Measurements from ENCODE around the gene CHI3L2. TPM values are rescaled to one million over a fixed set of nuclear protein-coding genes. Genes with fewer than 3 reads are reported as not detected.

The CHI3L2 gene
- total RNA-seq, 1 experiment from 2014 or later = 0.92 TPM

- DNase-seq (ENCODE audit: extremely low read depth, low read depth) = no peak
Measured at GRCh38 chr1:111286912-111287311, 59.4 kb downstream of the CHI3L2 start.

GRCh38 chr1:111289371-111289770 lies 61.9 kb downstream of the CHI3L2 start:
- DNase-seq (ENCODE audit: extremely low read depth, low read depth) = no peak

GRCh38 chr1:111290104-111290503 lies 62.6 kb downstream of the CHI3L2 start:
- DNase-seq (ENCODE audit: extremely low read depth, low read depth) = no peak

- no peak for DNase-seq (ENCODE audit: extremely low read depth, low read depth)
Measured at GRCh38 chr1:111290630-111291029, 63.1 kb downstream of the CHI3L2 start, which contains the start of gene CHIA. TSS of gene CHIA (plus strand) at chr1:111290851. CDS start at chr1:111310468, 19,617 bp downstream.

Small RNAs within 50 kb of the gene (small RNA-seq; reads per million reads assigned to genes)
- gene AL355816.1 = 0 reads per million in 2 experiments

Other genes starting within 250 kb of the CHI3L2 start
- gene DRAM2, start 87.6 kb upstream of the CHI3L2 start, total RNA-seq (2014; rRNA removed; shearing (Covaris generic)) = 106 and 109 TPM in 2 replicates
- gene CEPT1, start 87.5 kb upstream of the CHI3L2 start, total RNA-seq (2014; rRNA removed; shearing (Covaris generic)) = 29.7 and 31.8 TPM in 2 replicates
- gene DENND2D, start 27.1 kb upstream of the CHI3L2 start, total RNA-seq (2014; rRNA removed; shearing (Covaris generic)) = 0.67 and 1.3 TPM in 2 replicates
- gene CHIA, start 63.1 kb downstream of the CHI3L2 start, total RNA-seq (2014; rRNA removed; shearing (Covaris generic)) = not detected in 2 replicates
- 0.87 and 2.0 TPM in 2 replicates for gene OVGP1, start 200.0 kb downstream of the CHI3L2 start, total RNA-seq (2014; rRNA removed; shearing (Covaris generic))
- gene WDR77, start 221.5 kb downstream of the CHI3L2 start, total RNA-seq (2014; rRNA removed; shearing (Covaris generic)) = 19.9 and 21.8 TPM in 2 replicates
- 321 and 361 TPM in 2 replicates for gene ATP5PB, start 221.8 kb downstream of the CHI3L2 start, total RNA-seq (2014; rRNA removed; shearing (Covaris generic))
- gene C1orf162, start 246.3 kb downstream of the CHI3L2 start, total RNA-seq (2014; rRNA removed; shearing (Covaris generic)) = 0.30 TPM in 1 of 2 replicates, not detected in the other